ENCODE data around the gene CCDC187.

The CCDC187 gene

DNA sequence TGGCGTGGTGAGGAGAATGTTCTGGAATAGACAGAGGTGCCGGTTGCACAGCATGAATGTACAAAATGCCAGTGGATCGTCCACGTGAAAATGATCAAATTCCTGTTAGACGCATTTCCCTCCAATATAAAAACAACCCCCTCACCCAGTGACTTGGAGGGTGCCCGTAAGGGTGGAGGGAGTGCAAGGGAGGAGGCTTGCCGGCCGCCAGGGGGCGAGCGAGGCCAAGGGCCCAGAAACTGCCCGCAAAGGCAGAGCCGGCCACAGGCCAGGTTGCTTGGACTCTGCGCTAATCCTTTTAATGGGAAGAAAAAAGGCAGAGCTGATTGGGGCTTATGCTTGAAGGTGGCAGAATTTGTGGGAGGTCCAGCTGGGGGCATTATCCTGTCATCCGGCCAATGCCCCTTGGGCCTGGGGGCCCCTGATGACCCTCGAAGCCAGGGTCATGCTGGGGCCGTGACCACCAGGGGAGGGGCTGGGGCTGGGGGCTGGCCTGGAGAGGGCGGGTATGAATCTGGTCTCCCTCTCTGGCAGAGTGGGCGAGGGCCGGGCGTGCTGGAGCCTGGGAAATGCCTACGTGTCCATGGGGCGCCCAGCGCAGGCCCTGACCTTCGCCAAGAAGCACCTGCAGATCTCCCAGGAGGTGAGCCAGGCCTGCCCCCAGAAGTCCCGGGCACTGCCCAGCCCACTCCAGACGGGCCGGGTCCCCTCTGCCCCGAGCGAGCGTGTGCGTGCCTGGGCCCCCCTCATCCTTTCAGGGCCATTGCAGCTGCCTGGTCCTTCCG, 35.5 kb upstream of the CCDC187 start:
- DNase-seq = no peak

DNA sequence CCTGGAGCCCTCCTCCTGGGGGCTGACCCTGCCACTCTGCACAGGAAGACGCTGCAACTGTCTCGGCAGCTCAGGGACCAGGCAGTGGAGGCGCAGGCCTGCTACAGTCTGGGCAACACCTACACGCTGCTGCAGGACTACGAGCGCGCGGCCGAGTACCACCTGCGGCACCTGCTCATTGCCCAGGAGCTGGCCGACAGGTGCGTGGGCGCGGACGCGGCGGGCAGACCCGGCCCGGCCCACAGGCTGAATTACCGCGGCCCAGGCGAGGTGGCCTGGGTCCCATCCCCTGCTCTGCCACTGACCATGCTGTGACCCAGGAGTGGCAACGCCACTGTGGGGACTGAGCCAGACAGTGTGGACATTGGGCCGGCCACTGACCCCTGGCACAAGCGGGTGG, 34.6 kb upstream of the CCDC187 start:
- no peak for DNase-seq

DNA sequence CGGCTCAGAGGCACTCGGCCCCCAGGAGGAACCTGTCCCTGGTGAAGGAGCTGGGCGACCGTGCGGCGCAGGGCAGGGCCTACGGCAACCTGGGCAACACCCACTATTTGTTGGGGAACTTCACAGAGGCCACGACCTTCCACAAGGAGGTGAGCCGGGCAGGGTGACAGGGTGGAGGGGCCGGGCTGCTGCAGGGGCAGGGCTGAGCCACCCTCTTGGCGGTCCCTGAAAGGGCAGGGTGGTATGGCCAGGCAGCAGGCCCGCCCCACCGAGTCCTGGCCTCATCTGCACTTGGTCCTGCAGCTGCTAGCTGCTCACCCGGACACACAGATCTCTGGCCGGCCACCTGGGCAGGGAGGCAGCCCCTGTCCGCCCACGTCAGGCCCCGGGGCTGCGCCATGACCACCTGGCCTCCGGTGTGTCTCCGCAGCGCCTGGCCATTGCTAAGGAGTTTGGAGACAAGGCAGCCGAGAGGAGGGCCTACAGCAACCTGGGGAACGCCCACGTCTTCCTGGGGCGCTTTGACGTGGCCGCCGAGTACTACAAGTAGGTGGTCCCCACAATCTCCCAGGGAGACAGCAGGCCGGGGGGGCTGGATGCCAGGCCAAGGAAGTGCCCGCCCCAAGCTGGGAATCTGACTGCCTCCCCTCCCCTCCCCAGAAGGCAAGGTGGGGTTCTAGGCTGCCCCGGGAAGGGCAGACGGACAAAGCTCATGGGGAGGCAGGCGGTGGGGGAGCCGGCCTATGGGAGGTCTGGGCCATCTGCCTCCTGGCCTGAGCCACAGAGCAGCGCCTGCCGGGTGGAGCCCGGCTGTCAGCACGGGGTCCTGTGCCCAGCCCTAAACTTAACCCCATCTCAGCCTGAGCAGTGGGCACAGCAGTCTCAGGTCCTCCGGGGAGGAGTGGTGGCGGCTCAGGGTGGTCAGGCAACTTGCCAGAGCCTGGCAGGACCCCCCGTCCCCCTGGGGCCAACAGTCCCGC, 33.8 kb upstream of the CCDC187 start:
- DNase-seq = no peak

DNA sequence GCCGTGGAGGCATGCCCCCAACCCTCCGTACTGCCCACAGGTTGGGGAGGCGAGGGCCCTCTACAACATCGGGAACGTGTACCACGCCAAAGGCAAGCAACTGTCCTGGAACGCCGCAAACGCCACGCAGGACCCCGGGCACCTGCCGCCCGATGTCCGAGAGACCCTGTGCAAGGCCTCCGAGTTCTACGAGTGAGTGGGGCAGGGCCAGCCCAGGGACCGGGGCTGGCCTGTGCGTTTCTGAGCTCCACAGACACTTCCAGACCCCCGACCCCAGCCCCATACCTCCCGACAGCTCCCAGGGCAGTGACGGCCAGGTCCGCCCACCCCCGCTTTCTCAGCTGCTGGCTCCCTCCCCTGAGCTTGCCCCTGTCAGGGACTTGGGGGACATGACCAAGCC, 33.0 kb upstream of the CCDC187 start:
- no peak for DNase-seq

DNA sequence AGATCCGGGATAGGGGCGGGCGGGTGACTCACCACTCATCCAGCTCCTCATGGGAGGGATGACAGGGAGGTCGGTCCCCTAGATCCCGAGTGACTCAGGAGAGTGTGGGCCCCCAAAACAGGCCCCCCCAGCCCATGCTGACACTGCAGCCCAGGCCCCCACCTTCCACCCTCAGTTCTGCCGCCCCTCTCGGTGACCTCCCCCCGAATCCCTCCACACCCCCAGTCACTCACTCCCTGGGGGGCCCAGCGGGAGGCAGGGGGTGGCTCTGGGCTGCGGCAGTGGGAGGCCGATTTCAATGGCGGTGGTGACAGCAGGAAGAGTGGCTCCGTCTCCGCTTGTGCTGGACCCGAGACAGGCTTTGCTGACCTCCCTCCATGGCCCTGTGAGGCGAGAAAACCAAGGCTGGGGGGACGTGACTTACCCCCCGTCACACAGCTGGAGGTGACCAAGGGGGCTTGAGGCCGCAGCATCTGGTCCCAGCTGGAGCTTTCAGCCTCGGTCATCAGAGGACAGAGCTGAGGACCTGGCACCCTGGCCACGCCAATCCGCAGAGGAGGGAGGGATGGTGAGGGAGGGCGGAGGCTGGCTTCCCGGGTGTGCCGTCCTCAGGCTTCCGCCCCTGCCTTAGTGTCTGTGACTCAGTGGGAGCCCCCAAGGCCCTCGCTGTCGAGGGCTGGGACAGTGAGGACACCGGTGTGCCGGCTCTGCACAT, 32.4 kb upstream of the CCDC187 start:
- DNase-seq = no peak

DNA sequence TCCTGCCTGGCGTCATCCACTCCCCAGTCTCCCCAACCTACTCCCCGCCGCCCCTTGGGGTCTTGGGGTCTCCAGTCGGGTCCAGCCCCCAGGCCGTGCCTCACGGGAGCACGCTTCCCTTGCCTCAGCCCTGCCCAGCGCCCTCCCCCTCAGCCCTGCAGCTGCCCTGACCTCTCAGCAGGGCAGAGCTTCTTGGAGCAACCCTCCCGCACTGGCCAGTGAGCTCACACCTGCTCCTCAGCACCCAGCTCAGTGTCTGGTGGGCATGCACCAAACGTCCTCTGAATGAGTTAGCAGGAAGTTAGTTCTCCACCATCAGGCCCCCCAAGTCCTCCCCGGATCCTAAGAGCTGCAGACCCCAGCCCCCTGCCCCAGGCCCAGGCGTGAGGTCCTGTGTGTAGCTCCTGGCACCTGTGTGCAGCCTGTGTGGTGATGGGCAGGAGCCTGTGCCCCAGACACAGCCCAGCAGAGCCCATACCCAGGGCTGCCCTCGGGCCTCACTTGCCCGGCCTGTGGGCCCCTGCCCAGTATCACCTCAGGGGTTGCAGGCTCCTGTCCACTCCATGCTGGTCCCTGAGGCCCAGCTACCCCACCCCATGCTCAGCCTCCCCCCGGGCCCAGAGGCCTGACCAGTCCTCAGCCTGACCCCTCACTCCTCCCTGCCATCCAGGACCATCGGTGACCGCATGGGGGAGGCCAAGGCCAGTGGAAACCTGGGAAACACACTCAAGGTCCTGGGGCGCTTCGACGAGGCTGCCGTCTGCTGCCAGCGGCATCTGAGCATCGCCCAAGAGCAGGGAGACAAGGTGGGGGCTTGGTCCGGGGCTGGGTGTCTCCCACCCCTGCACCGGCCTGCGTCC, 31.6 kb upstream of the CCDC187 start:
- no peak for DNase-seq

DNA sequence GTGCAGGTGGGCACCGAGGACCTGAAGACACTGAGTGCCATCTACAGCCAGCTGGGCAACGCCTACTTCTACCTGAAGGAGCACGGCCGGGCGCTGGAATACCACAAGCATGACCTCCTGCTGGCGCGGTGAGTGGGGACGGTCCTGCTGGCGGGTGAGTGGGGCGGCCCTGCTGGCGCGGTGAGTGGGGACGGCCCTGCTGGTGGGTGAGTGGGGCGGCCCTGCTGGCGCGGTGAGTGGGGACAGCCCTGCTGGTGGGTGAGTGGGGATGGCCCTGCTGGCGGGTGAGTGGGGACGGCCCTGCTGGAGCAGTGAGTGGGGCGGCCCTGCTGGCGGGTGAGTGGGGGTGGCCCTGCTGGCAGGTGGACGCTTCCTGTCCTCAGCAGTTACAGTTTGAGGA, 30.6 kb upstream of the CCDC187 start:
- DNase-seq = no peak

DNA sequence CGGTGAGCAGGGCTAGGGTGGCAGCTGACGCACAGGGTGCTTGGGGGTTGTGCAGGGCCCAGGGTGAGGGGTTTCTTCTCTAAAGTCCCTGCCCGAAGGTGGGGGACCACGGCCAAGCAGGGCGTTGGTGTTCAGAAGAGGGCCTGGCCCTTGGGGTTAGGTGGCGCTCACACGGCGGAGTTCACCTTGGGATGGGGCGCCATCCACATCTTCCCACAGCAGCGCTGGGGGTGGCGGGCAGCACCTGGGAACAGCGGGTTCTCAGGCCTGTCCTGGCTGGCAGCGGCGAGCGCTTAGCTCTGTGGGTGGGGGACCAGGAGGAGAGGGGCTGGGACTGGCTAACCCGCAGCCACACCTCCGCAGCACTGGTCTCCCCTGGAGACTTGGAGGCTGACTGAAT, 29.6 kb upstream of the CCDC187 start:
- no peak for DNase-seq

DNA sequence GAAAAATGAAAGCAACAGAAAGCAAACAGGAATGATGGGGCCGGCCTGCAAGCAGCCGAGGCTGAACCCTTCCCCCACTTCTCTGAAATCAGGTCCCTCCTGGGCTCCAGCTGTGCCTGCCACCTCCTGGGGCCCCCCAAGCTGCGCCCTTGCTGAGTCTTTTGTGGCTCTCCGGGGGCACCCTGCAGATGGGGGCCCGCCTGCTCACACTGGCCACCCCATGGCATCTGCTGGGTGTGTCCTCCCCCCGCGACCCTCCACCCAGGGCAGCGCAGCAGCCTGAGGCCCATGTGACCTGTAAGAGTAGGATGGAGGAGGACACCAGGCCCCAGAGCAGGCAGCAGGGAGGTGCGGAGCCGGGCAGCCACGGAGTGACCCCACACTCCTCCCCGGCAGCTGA, 29.2 kb upstream of the CCDC187 start:
- DNase-seq = no peak

DNA sequence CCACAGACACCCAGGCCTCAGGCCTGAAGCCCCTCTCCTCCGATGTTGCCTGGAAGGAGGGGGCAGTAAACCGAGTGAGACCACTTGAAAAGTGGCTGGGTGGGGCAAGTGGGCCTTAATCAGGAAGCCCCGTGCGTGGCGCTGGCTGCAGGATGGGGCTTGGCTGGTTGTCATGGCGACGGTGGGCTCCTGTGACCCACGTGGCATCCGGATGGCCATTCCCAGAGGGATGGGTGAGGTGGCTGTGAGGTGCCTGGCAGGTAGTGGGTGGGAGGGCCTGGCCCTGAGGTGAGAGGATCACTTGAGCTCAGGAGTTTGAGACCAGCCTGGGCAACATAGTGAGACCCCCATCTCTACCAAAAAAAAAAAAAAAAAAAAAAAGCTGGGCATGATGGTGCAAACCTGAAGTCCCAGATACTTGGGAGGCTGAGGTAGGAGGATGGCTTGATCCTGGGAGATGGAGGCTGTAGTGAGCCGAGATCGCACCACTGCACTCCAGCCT, 28.6 kb upstream of the CCDC187 start:
- DNase-seq = no peak

DNA sequence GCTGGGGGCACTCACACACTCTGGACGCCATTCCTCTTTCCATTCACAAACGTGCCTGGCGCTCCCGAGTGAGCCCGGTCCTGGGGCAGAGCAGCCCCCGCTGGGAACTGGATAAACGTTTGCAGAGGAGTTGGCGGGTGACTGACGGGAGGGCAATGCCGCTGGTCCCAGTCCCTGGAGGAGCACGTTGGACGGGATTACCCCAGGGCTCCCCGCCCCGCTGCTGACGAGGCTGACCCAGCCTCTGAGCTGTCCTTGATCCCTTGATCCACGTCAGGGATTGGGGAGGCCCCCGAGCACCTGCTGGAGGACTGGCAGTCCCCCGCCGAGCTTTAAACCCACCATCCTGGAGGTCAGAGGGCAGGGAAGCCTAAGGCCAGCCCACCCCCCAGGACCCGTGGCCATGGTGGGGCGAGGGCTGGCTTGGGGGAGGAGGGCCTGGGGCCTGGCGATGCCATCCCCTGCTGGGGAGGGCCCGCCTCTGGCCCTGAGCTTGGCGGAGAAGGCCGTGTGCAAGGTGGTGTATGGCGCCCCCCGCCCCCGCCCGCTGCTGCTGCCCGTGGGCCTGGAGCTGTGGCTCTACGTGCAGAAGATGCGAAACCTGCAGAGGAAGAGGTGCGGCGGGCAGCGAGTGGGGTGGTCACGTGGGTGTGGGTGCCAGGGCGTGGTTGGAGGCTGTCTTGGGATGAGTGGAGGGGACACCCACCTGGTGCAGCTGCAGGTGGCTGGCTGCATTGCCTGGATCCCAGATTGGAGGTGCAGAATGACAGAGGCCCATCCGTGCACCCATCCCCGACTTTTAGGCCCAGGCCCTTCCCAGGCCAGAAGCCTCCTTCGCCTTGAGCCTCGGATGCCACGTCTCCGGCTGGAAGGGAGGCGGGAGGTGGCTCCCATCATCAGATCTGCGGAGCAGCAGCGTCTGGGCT, 27.9 kb upstream of the CCDC187 start:
- no peak for DNase-seq

DNA sequence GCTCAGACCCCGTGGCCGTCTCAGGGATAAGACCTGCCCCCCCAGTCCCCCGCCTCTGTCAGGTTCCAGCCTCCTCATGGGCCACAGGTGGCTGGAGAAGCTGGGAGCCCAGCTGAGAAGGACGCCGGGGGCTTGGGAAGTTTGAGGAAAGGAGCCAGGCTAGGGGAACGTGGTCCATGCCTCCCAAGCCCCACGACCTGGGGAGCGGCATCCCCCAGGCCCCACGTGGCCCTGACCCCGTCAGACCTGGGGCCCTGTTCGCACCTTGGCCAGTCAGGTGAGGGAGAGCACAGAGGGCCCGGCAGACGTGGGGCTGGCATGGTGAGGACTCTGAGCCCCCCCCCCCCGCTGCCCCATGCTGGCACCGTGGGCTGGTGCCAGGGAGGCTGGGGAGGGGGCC, 27.1 kb upstream of the CCDC187 start:
- DNase-seq = no peak

DNA sequence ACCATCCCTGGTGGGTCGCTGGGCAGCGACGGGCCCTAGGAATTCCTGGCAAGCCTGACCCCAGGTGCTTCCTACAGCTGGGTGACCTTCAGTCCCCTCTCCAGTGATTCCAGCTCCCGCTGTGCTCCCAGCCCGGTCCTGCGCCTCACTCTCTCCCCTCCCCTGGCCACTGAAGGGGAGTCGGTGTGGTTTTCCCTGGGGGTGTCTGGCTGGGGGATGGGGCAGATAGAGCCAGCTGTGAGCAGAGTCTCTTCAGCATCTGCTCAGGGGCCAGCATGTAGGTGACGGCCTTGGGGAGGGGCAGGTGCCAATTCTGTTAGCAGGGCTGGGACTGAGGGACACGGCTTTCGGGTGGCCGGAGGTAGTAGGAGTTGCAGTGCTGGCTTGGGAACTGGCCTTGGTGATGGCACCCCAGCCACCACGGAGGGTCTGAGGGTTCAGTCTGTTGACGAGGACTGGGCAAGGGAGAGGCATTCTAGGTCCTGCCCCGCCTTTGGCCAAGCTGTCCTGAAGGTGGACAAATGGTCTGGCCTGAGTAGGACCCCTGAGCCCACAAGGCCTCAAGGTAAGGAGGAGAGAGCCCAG, 26.6 kb upstream of the CCDC187 start:
- DNase-seq = no peak

DNA sequence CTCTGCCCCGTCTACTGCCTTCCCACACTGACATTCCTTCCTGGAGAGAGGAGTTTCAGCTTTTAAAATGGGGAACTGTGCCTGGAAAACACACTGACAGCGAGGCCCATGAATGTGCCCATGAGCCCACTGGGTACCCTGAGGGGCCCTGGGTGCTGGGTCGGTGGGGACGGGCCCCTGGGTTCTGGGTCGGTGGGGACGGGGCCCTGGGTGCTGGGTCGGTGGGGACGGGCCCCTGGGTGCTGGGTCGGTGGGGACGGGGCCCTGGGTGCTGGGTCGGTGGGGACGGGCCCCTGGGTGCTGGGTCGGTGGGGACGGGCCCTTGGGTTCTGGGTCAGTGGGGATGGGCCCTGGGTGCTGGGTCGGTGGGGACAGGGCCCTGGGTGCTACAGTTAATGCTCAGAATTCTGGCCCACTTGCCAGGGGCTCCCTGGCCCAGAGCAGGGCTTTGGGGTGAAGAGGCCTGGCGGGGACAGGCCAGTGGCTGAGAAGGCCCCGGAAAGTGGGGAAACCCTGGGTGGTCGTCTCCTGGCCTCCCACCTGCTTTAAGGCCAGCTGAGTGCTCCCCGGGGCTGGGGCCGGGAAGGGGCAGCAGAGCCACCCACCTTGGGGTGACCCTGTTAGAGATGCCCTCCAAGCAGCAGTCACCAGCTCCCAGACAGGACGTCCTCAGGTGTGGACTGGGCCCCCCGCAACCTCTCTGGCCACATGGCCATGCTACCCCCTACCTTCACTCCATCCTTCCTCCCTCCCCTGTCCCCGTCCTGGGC, 25.9 kb upstream of the CCDC187 start:
- DNase-seq = no peak

DNA sequence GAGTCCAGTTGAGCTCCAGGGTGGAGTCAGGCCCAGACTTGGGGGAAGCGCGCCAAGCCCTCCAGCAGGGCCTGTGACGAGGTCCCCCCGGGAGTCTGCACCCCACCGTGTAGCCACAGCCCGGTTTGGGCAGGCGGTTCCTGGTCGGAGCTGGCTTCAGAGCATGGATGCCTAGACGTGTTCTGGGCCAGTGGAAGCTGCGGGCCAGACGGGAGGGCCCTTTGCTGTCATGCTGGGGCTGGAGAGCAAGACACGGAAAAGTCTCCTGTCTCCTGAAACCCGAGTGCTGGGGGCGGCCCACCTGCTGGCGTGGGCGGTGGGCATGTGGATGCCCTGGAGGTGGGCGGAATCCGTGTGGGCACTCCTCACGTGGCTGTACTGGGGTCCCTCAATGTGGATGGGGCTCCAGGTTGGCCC, 25.3 kb upstream of the CCDC187 start:
- no peak for DNase-seq

DNA sequence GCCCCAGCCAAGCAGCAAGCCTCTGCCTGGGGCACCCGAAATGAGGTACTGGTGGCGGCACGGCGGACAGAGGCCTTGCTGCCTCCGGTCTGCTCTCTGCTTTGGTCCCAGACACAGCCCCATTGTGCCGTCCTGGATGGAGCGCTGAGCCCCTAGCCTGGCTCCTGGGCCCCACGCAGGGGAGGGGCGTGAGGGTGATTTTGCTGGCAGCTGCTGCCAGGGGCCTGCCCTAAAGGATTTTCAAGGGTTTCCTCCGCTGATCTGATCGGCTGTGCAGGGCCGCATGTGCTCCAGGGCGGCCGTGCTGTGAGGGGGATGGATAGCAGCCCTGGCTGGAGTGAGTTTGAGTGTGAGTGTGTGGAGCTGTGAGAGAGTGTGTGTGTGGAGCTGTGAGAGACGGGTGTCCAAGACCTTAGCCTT, 24.7 kb upstream of the CCDC187 start:
- no peak for DNase-seq

DNA sequence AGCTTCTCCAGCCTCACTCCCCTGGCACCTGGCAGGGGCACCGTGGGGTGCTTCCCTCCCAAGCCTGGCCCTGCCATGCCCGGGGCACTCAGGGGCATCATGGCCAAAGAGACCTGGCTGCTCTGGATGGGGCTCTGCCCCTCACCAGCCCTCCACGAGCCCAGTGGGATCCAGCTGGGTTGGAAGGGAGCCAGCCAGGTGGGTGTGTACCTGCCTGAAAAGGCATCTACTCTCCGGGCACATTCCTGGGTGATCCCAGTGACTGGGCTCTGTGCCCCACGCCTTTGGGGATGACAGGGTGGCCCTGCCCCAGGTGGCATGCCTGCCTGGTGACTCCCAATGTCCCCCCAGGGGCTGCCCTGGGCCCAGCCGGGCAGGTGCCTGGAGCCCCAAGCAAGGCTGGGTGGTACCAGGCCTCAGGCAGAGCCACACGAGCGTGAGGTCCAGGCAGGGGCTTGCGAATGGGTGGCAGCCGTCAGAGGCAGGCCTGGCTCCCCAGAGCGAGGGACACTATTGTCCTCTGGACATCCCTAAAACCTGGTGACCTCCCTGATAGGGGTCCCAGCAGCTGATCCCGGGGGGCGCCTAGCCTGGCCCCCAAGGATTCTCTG, 24.2 kb upstream of the CCDC187 start:
- DNase-seq = no peak

DNA sequence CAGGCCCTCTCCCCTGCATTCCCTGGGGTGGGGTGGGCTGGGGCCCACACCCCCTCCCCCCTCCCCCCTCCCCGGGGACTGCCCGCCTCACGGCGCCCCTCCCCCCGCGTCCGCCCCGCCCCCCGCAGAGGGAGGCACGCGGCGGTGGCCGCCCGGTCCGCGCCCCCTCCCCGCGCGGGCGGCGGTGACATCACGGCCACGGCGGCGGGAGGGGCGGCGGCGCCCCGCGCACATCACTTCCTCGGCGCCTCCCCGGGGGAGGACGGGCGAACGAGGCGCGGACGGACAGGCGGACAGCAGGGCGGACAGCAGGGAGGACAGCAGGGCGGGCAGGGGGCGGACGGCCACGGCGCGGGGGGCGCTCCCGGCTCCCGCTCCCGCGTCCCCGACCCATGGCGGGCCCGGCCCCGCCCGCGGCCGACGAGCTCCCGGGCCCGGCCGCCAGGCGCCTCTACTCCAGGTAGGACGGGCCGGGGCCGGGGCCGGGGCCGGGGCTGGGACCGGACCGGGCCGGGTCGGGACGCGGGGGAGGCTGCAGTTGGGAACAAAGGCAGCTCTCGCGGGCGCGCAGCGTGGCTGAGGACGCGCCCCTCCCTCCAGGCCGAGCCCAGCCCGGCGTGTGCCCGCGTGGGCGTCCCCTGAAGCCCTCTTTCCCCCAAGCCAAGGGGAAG, 23.5 kb upstream of the CCDC187 start, which contains the start of gene GPSM1:
TSS of gene GPSM1 (plus strand) at position 236 of the 671 bp plus-strand sequence. CDS start at position 393, 157 bp downstream.
- DNase-seq = no peak

Measured in NCI-H1694 (cell line).